ENCODE measurements around the gene ARID3C. TPM values are rescaled to one million over a fixed set of nuclear protein-coding genes. Genes with fewer than 3 reads are reported as not detected.

Gene ARID3C
- total RNA-seq, 4 donors from 2014 or later: 0.34 to 2.0 (median 0.50) TPM

GRCh38 chr9:34669809-34670562, 41.1 kb upstream of the ARID3C start:
- Histone ChIP-seq H3K27me3 (no peaks in the 10 kb centered on the region), H3K36me3 (peaks cover 5% of the 10 kb centered on the region), H3K27ac (no peak overlapping the region), H3K9me3 (no peaks in the 10 kb centered on the region), H3K4me1 (peaks cover 22% of the 10 kb centered on the region), H3K4me3 (no peak overlapping the region)
- no peak for DNase-seq (ENCODE audit: low spot score in 2 of 2)
- WGBS: 86% methylated on average over 5 of the region's 5 CpGs
- TF ChIP-seq POLR2AphosphoS5 (IDR thresholded peaks at IDR 0.05) (no peak), POLR2A (IDR thresholded peaks at IDR 0.05) (no peak), CTCF (IDR thresholded peaks at IDR 0.05) (no peak), EP300 (IDR thresholded peaks at IDR 0.05) (no peak)

GRCh38 chr9:34665381-34666250, 36.8 kb upstream of the ARID3C start:
- Histone ChIP-seq H3K36me3 (peaks cover 18% of the 10 kb centered on the region), H3K4me1 (peaks cover 62% of the 10 kb centered on the region), H3K27me3 (no peaks in the 10 kb centered on the region), H3K4me3 (peak overlapping the region; percentile 62), H3K27ac (peak overlapping the region; percentile 94), H3K9me3 (no peaks in the 10 kb centered on the region)
- DNase-seq (ENCODE audit: low spot score in 2 of 2): peak; percentile 98 to 99
- 1% methylated on average over 48 of the region's 55 CpGs for WGBS
- TF ChIP-seq POLR2AphosphoS5 (IDR thresholded peaks at IDR 0.05) (peak; percentile 27 to 79 (median 63)), POLR2A (IDR thresholded peaks at IDR 0.05) (peak; percentile 73 to 87), CTCF (IDR thresholded peaks at IDR 0.05) (no peak)

GRCh38 chr9:34665067-34665380, 36.2 kb upstream of the ARID3C start:
- TF ChIP-seq POLR2AphosphoS5 (IDR thresholded peaks at IDR 0.05) (no peak), EP300 (IDR thresholded peaks at IDR 0.05) (no peak), CTCF (IDR thresholded peaks at IDR 0.05) (no peak), POLR2A (IDR thresholded peaks at IDR 0.05) (no peak)
- no peak for DNase-seq (ENCODE audit: low spot score in 2 of 2)
- WGBS: no CpG with 5 or more reads among the region's 26 CpGs

GRCh38 chr9:34664281-34665066, 35.6 kb upstream of the ARID3C start:
- Histone ChIP-seq H3K36me3 (peaks cover 27% of the 10 kb centered on the region), H3K4me3 (peak overlapping the region; percentile 62), H3K27me3 (no peaks in the 10 kb centered on the region), H3K9me3 (no peaks in the 10 kb centered on the region), H3K4me1 (peaks cover 69% of the 10 kb centered on the region), H3K27ac (peak overlapping the region; percentile 94)
- 17% methylated on average over 10 of the region's 18 CpGs for WGBS
- TF ChIP-seq EP300 (IDR thresholded peaks at IDR 0.05): no peak
- TF ChIP-seq CTCF (IDR thresholded peaks at IDR 0.05): peak; percentile 83 to 87
- peak; percentile 91 to 92 for DNase-seq (ENCODE audit: low spot score in 2 of 2)

More at GRCh38 chr9:34665067-34665380, 36.2 kb upstream of the ARID3C start:
- Histone ChIP-seq H3K27ac (peak overlapping the region; percentile 94), H3K4me1 (peaks cover 63% of the 10 kb centered on the region), H3K4me3 (peak overlapping the region; percentile 62), H3K36me3 (peaks cover 24% of the 10 kb centered on the region), H3K9me3 (no peaks in the 10 kb centered on the region), H3K27me3 (no peaks in the 10 kb centered on the region)

GRCh38 chr9:34663303-34663605, 34.4 kb upstream of the ARID3C start:
- no peak for TF ChIP-seq CTCF (IDR thresholded peaks at IDR 0.05)
- TF ChIP-seq POLR2A (IDR thresholded peaks at IDR 0.05): no peak
- no peak for TF ChIP-seq POLR2AphosphoS5 (IDR thresholded peaks at IDR 0.05)
- no peak for TF ChIP-seq EP300 (IDR thresholded peaks at IDR 0.05)
- peaks cover 24% of the 10 kb centered on the region for H3K36me3 ChIP-seq
- no peak overlapping the region for H3K4me3 ChIP-seq
- peaks cover 73% of the 10 kb centered on the region for H3K4me1 ChIP-seq
- H3K27me3 ChIP-seq: no peaks in the 10 kb centered on the region
- H3K9me3 ChIP-seq: no peaks in the 10 kb centered on the region
- peak overlapping the region; percentile 94 for H3K27ac ChIP-seq
- DNase-seq (ENCODE audit: low spot score in 2 of 2): no peak
